IMR-90 (cell line): Measurements from ENCODE around the gene CYTH4. TPM values are rescaled to one million over a fixed set of nuclear protein-coding genes. Genes with fewer than 3 reads are reported as not detected.

ENCODE experiments used
- ATAC-seq: fragments of 200-7000 bp; cut with Tn5 transposase; 2 replicates; pipeline ENCODE4 v1.9.1; 2020; ENCODE audit warnings: low read depth, mild to moderate bottlenecking, moderate library complexity
- BruUV-seq: library from RNA; stranded (reverse); fragments of 400-500 nt; replicated peaks from 2 replicates; lab custom pipeline; 2021; lab: Mats Ljungman, UMichigan
- CTCF ChIA-PET: fragments of 300-600 bp; formaldehyde crosslinking; extraction: SDS; loops from one replicate; lab custom pipeline; 2021; ENCODE audit warnings: antibody characterized with exemption; lab: Yijun Ruan, JAX
- POLR2A ChIA-PET: fragments of 300-600 bp; sonication (Branson Sonifier 250); formaldehyde crosslinking; loops from one replicate; lab custom pipeline; 2022; ENCODE audit warnings: antibody characterized with exemption; ENCODE audit not compliant: unreplicated experiment; lab: Charles Lee
- DNase-seq: peaks from one replicate; pipeline ENCODE4 v3.0.0; 2013
- H2AFZ ChIP-seq: replicated peaks from 2 replicates; pipeline ENCODE3; 2013; ENCODE audit warnings: low read length, mild to moderate bottlenecking; ENCODE audit not compliant: poor library complexity
- H2AK5ac ChIP-seq: 2 replicates; pipeline ENCODE4 v1.6.1; 2013; ENCODE audit warnings: low read depth, low read length, inconsistent platforms
- H2AK9ac ChIP-seq: replicated peaks from 2 replicates; pipeline ENCODE3; 2013; ENCODE audit warnings: mild to moderate bottlenecking, low read depth, low read length, moderate library complexity; ENCODE audit not compliant: poor library complexity
- H2BK120ac ChIP-seq: 2 replicates; pipeline ENCODE4 v1.6.1; 2013; ENCODE audit warnings: low read depth, low read length, inconsistent platforms
- H2BK15ac ChIP-seq: 3 replicates; pipeline ENCODE4 v1.6.1; 2013; ENCODE audit warnings: low read depth, low read length, inconsistent platforms
- H2BK20ac ChIP-seq: 2 replicates; pipeline ENCODE4 v1.6.1; 2013; ENCODE audit warnings: low read depth, mild to moderate bottlenecking, inconsistent platforms, low read length, moderate library complexity
- H2BK5ac ChIP-seq: 2 replicates; pipeline ENCODE4 v1.6.1; 2013; ENCODE audit warnings: mild to moderate bottlenecking, low read depth, low read length, inconsistent platforms; ENCODE audit not compliant: poor library complexity, severe bottlenecking
- H3K14ac ChIP-seq: replicated peaks from 2 replicates; pipeline ENCODE4 v1.6.1; 2013; ENCODE audit warnings: low read depth, low read length, inconsistent platforms
- H3K18ac ChIP-seq: 2 replicates; pipeline ENCODE4 v1.6.1; 2013; ENCODE audit warnings: low read depth, low read length, control low read depth
- H3K23ac ChIP-seq: 2 replicates; pipeline ENCODE4 v1.6.1; 2013; ENCODE audit warnings: low read depth, low read length, inconsistent platforms
- H3K27ac ChIP-seq: 2 replicates; pipeline ENCODE4 v1.5.1; 2013; ENCODE audit warnings: mild to moderate bottlenecking, control low read depth, low read length; ENCODE audit not compliant: insufficient read depth
- H3K27me3 ChIP-seq: 2 replicates; pipeline ENCODE4 v1.6.1; 2013; ENCODE audit warnings: low read length; ENCODE audit not compliant: control insufficient read depth, insufficient read depth
- H3K36me3 ChIP-seq: 2 replicates; pipeline ENCODE4 v1.6.1; 2013; ENCODE audit warnings: low read length, mixed read lengths; ENCODE audit not compliant: control insufficient read depth, insufficient read depth
- H3K4ac ChIP-seq: 2 replicates; pipeline ENCODE4 v1.6.1; 2013; ENCODE audit warnings: low read depth, low read length, inconsistent platforms
- H3K4me1 ChIP-seq: 2 replicates; pipeline ENCODE4 v1.6.1; 2013; ENCODE audit warnings: low read length, mixed read lengths; ENCODE audit not compliant: control insufficient read depth, insufficient read depth
- H3K4me2 ChIP-seq: 2 replicates; pipeline ENCODE4 v1.6.1; 2013; ENCODE audit warnings: low read depth, mild to moderate bottlenecking, control low read depth, low read length, moderate library complexity
- H3K4me3 ChIP-seq: 2 replicates; pipeline ENCODE4 v1.5.1; 2013; ENCODE audit warnings: low read depth, mild to moderate bottlenecking, control low read depth, low read length, moderate library complexity; ENCODE audit not compliant: insufficient read depth
- H3K56ac ChIP-seq: 2 replicates; pipeline ENCODE4 v1.6.1; 2013; ENCODE audit warnings: low read length, inconsistent platforms; ENCODE audit not compliant: insufficient read depth; ENCODE audit errors: extremely low read depth
- H3K79me1 ChIP-seq, 2 experiments: 2 replicates each; pipeline ENCODE4 v1.6.1; 2013; ENCODE audit warnings: low read length in 2 of 2, inconsistent platforms in 1 of 2, low read depth in 1 of 2
- H3K9ac ChIP-seq: 2 replicates; pipeline ENCODE4 v1.6.1; 2013; ENCODE audit warnings: low read depth, low read length, control low read depth
- H3K9me1 ChIP-seq: 2 replicates; pipeline ENCODE4 v1.6.1; 2013; ENCODE audit warnings: low read length, inconsistent platforms; ENCODE audit not compliant: insufficient read depth
- H3K9me3 ChIP-seq: 2 replicates; pipeline ENCODE4 v1.6.1; 2013; ENCODE audit warnings: low read length; ENCODE audit not compliant: control insufficient read depth, insufficient read depth
- H4K20me1 ChIP-seq: 2 replicates; pipeline ENCODE4 v1.6.1; 2013; ENCODE audit warnings: low read length, inconsistent platforms; ENCODE audit not compliant: insufficient read depth
- H4K5ac ChIP-seq: 2 replicates; pipeline ENCODE4 v1.6.1; 2013; ENCODE audit warnings: mild to moderate bottlenecking, low read depth, low read length, control low read depth
- H4K8ac ChIP-seq, 2 experiments: 2 replicates each; pipeline ENCODE4 v1.6.1; 2013; ENCODE audit warnings: low read depth in 2 of 2, low read length in 2 of 2, control low read depth in 1 of 2, inconsistent platforms in 1 of 2
- H4K91ac ChIP-seq: 2 replicates; pipeline ENCODE4 v1.6.1; 2013; ENCODE audit warnings: low read depth, low read length, inconsistent platforms; ENCODE audit not compliant: insufficient read depth
- BHLHE40 ChIP-seq: fragments of 150-350 bp; IDR thresholded peaks from 2 replicates; pipeline ENCODE4 v1.6.1; 2016; ENCODE audit warnings: mild to moderate bottlenecking, low read depth, low read length
- CHD1 ChIP-seq: IDR thresholded peaks from 2 replicates; pipeline ENCODE4 v1.6.1; 2012; ENCODE audit warnings: low read depth, low read length, improper control_type of control experiment
- CTCF ChIP-seq: conservative IDR thresholded peaks from 2 replicates; pipeline ENCODE4 v1.5.1; 2012; ENCODE audit warnings: mild to moderate bottlenecking, low read depth, low read length, improper control_type of control experiment
- ELK1 ChIP-seq: fragments of 150-350 bp; IDR thresholded peaks from 2 replicates; pipeline ENCODE4 v1.6.1; 2016; ENCODE audit warnings: low read depth, mild to moderate bottlenecking, low read length, moderate library complexity, borderline replicate concordance
- FOS ChIP-seq: fragments of 150-350 bp; IDR thresholded peaks from 2 replicates; pipeline ENCODE4 v1.6.1; 2016; ENCODE audit warnings: low read depth, low read length
- MAFK ChIP-seq: IDR thresholded peaks from 2 replicates; pipeline ENCODE4 v1.6.1; 2012; ENCODE audit warnings: low read depth, low read length, improper control_type of control experiment
- MAZ ChIP-seq: IDR thresholded peaks from 2 replicates; pipeline ENCODE4 v1.6.1; 2012; ENCODE audit warnings: low read depth, mild to moderate bottlenecking, low read length, improper control_type of control experiment, moderate library complexity, borderline replicate concordance
- MXI1 ChIP-seq: IDR thresholded peaks from 2 replicates; pipeline ENCODE4 v1.6.1; 2012; ENCODE audit warnings: low read depth, mild to moderate bottlenecking, low read length, moderate library complexity, borderline replicate concordance
- NFE2L2 ChIP-seq: fragments of 150-350 bp; IDR thresholded peaks from 2 replicates; pipeline ENCODE4 v1.6.1; 2016; ENCODE audit warnings: low read depth, mild to moderate bottlenecking, low read length
- POLR2A ChIP-seq: IDR thresholded peaks from 2 replicates; pipeline ENCODE4 v1.6.1; 2012; ENCODE audit warnings: mild to moderate bottlenecking, low read depth, low read length
- RCOR1 ChIP-seq: IDR thresholded peaks from 2 replicates; pipeline ENCODE4 v1.6.1; 2012; ENCODE audit warnings: mild to moderate bottlenecking, low read length, improper control_type of control experiment; ENCODE audit not compliant: insufficient replicate concordance
- RFX5 ChIP-seq: IDR thresholded peaks from 2 replicates; pipeline ENCODE4 v1.8.0; 2012; ENCODE audit warnings: low read depth, mild to moderate bottlenecking, low read length, moderate library complexity
- SMC3 ChIP-seq: fragments of 150-350 bp; IDR thresholded peaks from 2 replicates; pipeline ENCODE4 v1.6.1; 2016; ENCODE audit warnings: low read depth, mild to moderate bottlenecking, antibody characterized with exemption, low read length, moderate library complexity
- USF2 ChIP-seq: fragments of 150-350 bp; IDR thresholded peaks from 2 replicates; pipeline ENCODE4 v1.6.1; 2017; ENCODE audit warnings: mild to moderate bottlenecking, antibody characterized with exemption, low read length, low read depth
- WGBS, 2 experiments: methylation state at CpG; one replicate each; pipeline versions ENCODE4 v1.1.5 to v1.1.7; 2013; ENCODE audit warnings: missing lambda C conversion rate in 2 of 2; ENCODE audit not compliant: insufficient read length in 1 of 2; ENCODE audit errors: extremely low coverage in 2 of 2; 5-methylcytosine and 5-hydroxymethylcytosine counted together
- dilution Hi-C: fragments of 300-500 bp; cut with HindIII; formaldehyde crosslinking; loops from one replicate; pipeline ENCODE4 v1.14.3; 2018; ENCODE audit warnings: low sequenced_read_pairs; ENCODE audit not compliant: unreplicated experiment
- in situ Hi-C: fragments of 300-500 bp; cut with MboI; formaldehyde crosslinking; loops from 3 replicates; pipeline ENCODE4 v1.14.3; 2019; ENCODE audit warnings: low sequenced_read_pairs, inconsistent platforms, mixed read lengths
- intact Hi-C: fragments of 100-400 bp; cut with micrococcal nuclease; formaldehyde crosslinking; loops from 2 replicates; pipeline ENCODE4 v1.10.0; 2022
- polyA plus RNA-seq, 3 experiments: library from polyadenylated mRNA; depleted of rRNA; stranded (reverse); fragments of >200 nt; gene quantifications; 2 replicates each; pipeline ENCODE4 v1.2.3, GENCODE V29; 2012; ENCODE audit warnings: low replicate concordance in 1 of 3
- total RNA-seq: library from RNA; depleted of rRNA; stranded (reverse); fragments of >200 nt; gene quantifications from 2 replicates; pipeline ENCODE4 v1.2.3, GENCODE V29; 2012

The CYTH4 gene
- total and polyA plus RNA-seq, 2 of the 4 experiments (the other 2 are of a cell fraction): 0.36 to 0.55 TPM

GRCh38 chr22:37302674-37303555 lies 20.6 kb downstream of the CYTH4 start:
- H4K20me1 ChIP-seq: peaks cover 3% of the 10 kb centered on the region; the same call in 1 of the 2 replicates
- peak overlapping the region; percentile 98 for H3K4ac ChIP-seq
- peak overlapping the region; percentile 29 for H2AFZ ChIP-seq
- H4K91ac ChIP-seq: peak overlapping the region; percentile 76
- peak overlapping the region; percentile 80 for H2BK20ac ChIP-seq
- peak overlapping the region; percentile 30; the same call in 1 of the 2 replicates for H3K18ac ChIP-seq
- H2BK120ac ChIP-seq: peak overlapping the region; percentile 99
- POLR2A ChIA-PET: no interaction called here
- dilution Hi-C loops (no loop called here), in situ Hi-C loops (no loop called here), intact Hi-C loops (no loop called here)
- no peak overlapping the region for H3K4me2 ChIP-seq
- ATAC-seq (no peak), DNase-seq (peak; percentile 15)
- H3K27me3 ChIP-seq: no peaks in the 10 kb centered on the region
- peak overlapping the region; percentile 60 for H3K14ac ChIP-seq
- H3K9me1 ChIP-seq: peaks cover 21% of the 10 kb centered on the region
- no TSS peak for BruUV-seq
- H3K9me3 ChIP-seq: no peaks in the 10 kb centered on the region
- peak overlapping the region; percentile 14 to 86; a peak in 2 of 4 replicates for H4K8ac ChIP-seq
- H3K27ac ChIP-seq: peak overlapping the region; percentile 49
- 81% methylated on average over 18 of the region's 31 CpGs; no CpG with 5 or more reads in 1 of the 2 experiments for WGBS, 2 experiments
- H3K79me1 ChIP-seq: peaks cover 0 to 14% of the 10 kb centered on the region in 2 experiments; a peak in 2 of 4 replicates
- H3K36me3 ChIP-seq: no peaks in the 10 kb centered on the region
- H3K4me3 ChIP-seq: no peak overlapping the region
- peak overlapping the region; percentile 56 for H2AK9ac ChIP-seq
- peak overlapping the region; percentile 83; the same call in 2 of the 3 replicates for H2BK15ac ChIP-seq
- peak overlapping the region; percentile 97 for H2AK5ac ChIP-seq
- peaks cover 38% of the 10 kb centered on the region for H3K4me1 ChIP-seq
- H3K23ac ChIP-seq: no peak overlapping the region
- no peak overlapping the region for H3K9ac ChIP-seq
- no peak overlapping the region for H3K56ac ChIP-seq
- CTCF ChIA-PET: no interaction called here
- peak overlapping the region; percentile 10 for H4K5ac ChIP-seq
- peak overlapping the region; percentile 96 for H2BK5ac ChIP-seq
- TF ChIP-seq FOS (no peak), POLR2A (no peak), SMC3 (no peak), BHLHE40 (no peak), RCOR1 (no peak), CTCF (no peak), RFX5 (no peak), MXI1 (no peak), MAZ (no peak), NFE2L2 (no peak), ELK1 (no peak), USF2 (no peak), MAFK (no peak), CHD1 (no peak)
